ENCODE results near the gene SLC22A15. TPM values are rescaled to one million over a fixed set of nuclear protein-coding genes. Genes with fewer than 3 reads are reported as not detected.

SLC22A15 gene
- total RNA-seq, 4 donors from 2014 or later, result 0.53 to 6.6 (median 2.1) TPM

GRCh38 chr1:116097626-116098025 is 121.3 kb downstream of the SLC22A15 start:
- Histone ChIP-seq H3K36me3 (no peaks in the 10 kb centered on the region), H3K4me3 (no peak overlapping the region), H3K27ac (no peak overlapping the region), H3K27me3 (no peaks in the 10 kb centered on the region), H3K4me1 (no peaks in the 10 kb centered on the region), H3K9me3 (peaks cover 0 to 9% (median 0%) of the 10 kb centered on the region in 4 donors)
- TF ChIP-seq CTCF (IDR thresholded peaks at IDR 0.05), result no peak
- no peak for TF ChIP-seq POLR2A (IDR thresholded peaks at IDR 0.05)
- DNase-seq, result no peak

GRCh38 chr1:116099379-116099778 is 123.1 kb downstream of the SLC22A15 start:
- TF ChIP-seq POLR2A (IDR thresholded peaks at IDR 0.05), result no peak
- TF ChIP-seq CTCF (IDR thresholded peaks at IDR 0.05), result no peak
- Histone ChIP-seq H3K27ac (no peak overlapping the region), H3K4me3 (no peak overlapping the region), H3K9me3 (peaks cover 0 to 9% (median 0%) of the 10 kb centered on the region in 4 donors), H3K27me3 (no peaks in the 10 kb centered on the region), H3K4me1 (no peaks in the 10 kb centered on the region), H3K36me3 (no peaks in the 10 kb centered on the region)
- DNase-seq, result no peak

GRCh38 chr1:116099919-116100318 is 123.6 kb downstream of the SLC22A15 start:
- Histone ChIP-seq H3K27me3 (no peaks in the 10 kb centered on the region), H3K4me3 (no peak overlapping the region), H3K4me1 (no peaks in the 10 kb centered on the region), H3K27ac (no peak overlapping the region), H3K9me3 (peaks cover 0 to 6% (median 0%) of the 10 kb centered on the region in 4 donors), H3K36me3 (no peaks in the 10 kb centered on the region)
- DNase-seq, result no peak
- TF ChIP-seq POLR2A (IDR thresholded peaks at IDR 0.05), result no peak
- no peak for TF ChIP-seq CTCF (IDR thresholded peaks at IDR 0.05)

GRCh38 chr1:116104667-116105066 is 128.4 kb downstream of the SLC22A15 start:
- no peak for DNase-seq
- H3K36me3 ChIP-seq, result no peaks in the 10 kb centered on the region
- TF ChIP-seq POLR2A (IDR thresholded peaks at IDR 0.05) (no peak), CTCF (IDR thresholded peaks at IDR 0.05) (no peak)

DNA sequence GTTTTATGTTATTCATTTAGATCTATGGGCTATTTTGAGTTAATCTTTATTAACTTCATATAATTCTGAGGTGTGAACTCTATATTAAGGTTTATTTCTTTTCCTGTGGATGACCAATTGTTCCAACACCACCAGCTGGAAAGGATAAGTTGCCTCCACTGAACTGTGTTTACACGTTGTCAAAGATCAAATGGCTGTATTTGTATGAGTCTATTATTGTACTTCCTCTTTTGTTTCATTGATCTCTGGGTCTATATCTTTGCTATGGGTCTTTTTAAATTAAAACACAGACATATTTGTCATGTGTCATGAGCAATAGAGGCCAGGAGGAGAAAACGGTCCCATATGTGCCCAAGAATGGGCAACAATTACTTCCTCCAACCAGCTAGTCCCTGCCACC is 129.7 kb downstream of the SLC22A15 start:
- peaks cover 0 to 8% (median 0%) of the 10 kb centered on the region in 4 donors for H3K4me1 ChIP-seq
- no peaks in the 10 kb centered on the region for H3K27me3 ChIP-seq
- H3K9me3 ChIP-seq, result no peaks in the 10 kb centered on the region
- no peak overlapping the region for H3K4me3 ChIP-seq
- H3K36me3 ChIP-seq, result no peaks in the 10 kb centered on the region
- H3K27ac ChIP-seq, result no peak overlapping the region
- TF ChIP-seq POLR2A (IDR thresholded peaks at IDR 0.05) (no peak), CTCF (IDR thresholded peaks at IDR 0.05) (no peak)
- DNase-seq, result no peak

More at GRCh38 chr1:116104667-116105066, 128.4 kb downstream of the SLC22A15 start:
- Histone ChIP-seq H3K27ac (no peak overlapping the region), H3K27me3 (no peaks in the 10 kb centered on the region), H3K9me3 (no peaks in the 10 kb centered on the region), H3K4me1 (no peaks in the 10 kb centered on the region), H3K4me3 (no peak overlapping the region)

GRCh38 chr1:116106646-116107045 is 130.3 kb downstream of the SLC22A15 start:
- Histone ChIP-seq H3K4me1 (peaks cover 0 to 12% (median 3%) of the 10 kb centered on the region in 4 donors), H3K27me3 (no peaks in the 10 kb centered on the region), H3K4me3 (no peak overlapping the region), H3K9me3 (no peaks in the 10 kb centered on the region), H3K27ac (no peak overlapping the region), H3K36me3 (no peaks in the 10 kb centered on the region)
- no peak for DNase-seq
- TF ChIP-seq POLR2A (IDR thresholded peaks at IDR 0.05) (no peak), CTCF (IDR thresholded peaks at IDR 0.05) (no peak)

Measured in Peyer's patch (tissue), 4 donors.